Liver (tissue), 9 donors: ENCODE data around the gene H2BK1. TPM values are rescaled to one million over a fixed set of nuclear protein-coding genes. Genes with fewer than 3 reads are reported as not detected.

Experiments
- DNase-seq: peaks from one replicate; pipeline ENCODE4 v3.0.0-alpha.2; 2017; ENCODE audit warnings: low spot score
- H3K27ac ChIP-seq, 2 donors: one replicate each; pipeline ENCODE4 v1.7.0; 2013; ENCODE audit warnings: inconsistent platforms in 2 of 2, low read length in 2 of 2, control low read depth in 1 of 2, low read depth in 1 of 2, mild to moderate bottlenecking in 1 of 2
- H3K27me3 ChIP-seq, 4 donors: one replicate each; pipeline versions ENCODE4 v1.6.1 to v1.7.0; 2013; ENCODE audit warnings: low read length in 3 of 4, inconsistent platforms in 1 of 4, mild to moderate bottlenecking in 1 of 4, moderate library complexity in 1 of 4; ENCODE audit not compliant: control insufficient read depth in 4 of 4, insufficient read depth in 4 of 4
- H3K36me3 ChIP-seq, 4 donors: one replicate each; pipeline versions ENCODE4 v1.6.1 to v1.7.0; 2013; ENCODE audit warnings: low read length in 3 of 4, mild to moderate bottlenecking in 3 of 4, low read depth in 1 of 4, moderate library complexity in 1 of 4; ENCODE audit not compliant: control insufficient read depth in 4 of 4, insufficient read depth in 3 of 4
- H3K4me1 ChIP-seq, 4 donors: one replicate each; pipeline versions ENCODE4 v1.6.1 to v1.7.0; 2013; ENCODE audit warnings: low read length in 3 of 4, mild to moderate bottlenecking in 3 of 4, moderate library complexity in 1 of 4; ENCODE audit not compliant: control insufficient read depth in 4 of 4, insufficient read depth in 4 of 4
- H3K4me3 ChIP-seq, 3 donors: one replicate each; pipeline versions ENCODE4 v1.6.1 to v1.7.0; 2013; ENCODE audit warnings: low read length in 3 of 3, control low read depth in 1 of 3, low read depth in 1 of 3, mild to moderate bottlenecking in 1 of 3
- H3K9ac ChIP-seq, 2 donors: one replicate each; pipeline ENCODE4 v1.7.0; 2013; ENCODE audit warnings: low read length in 2 of 2, mild to moderate bottlenecking in 2 of 2, moderate library complexity in 2 of 2, control low read depth in 1 of 2, low read depth in 1 of 2
- H3K9me3 ChIP-seq, 4 donors: one replicate each; pipeline versions ENCODE4 v1.6.1 to v1.7.0; 2013; ENCODE audit warnings: low read length in 3 of 4; ENCODE audit not compliant: control insufficient read depth in 4 of 4
- EGR1 ChIP-seq, 2 donors: IDR thresholded peaks; 2 replicates each; pipeline ENCODE4 v1.6.1; 2016 to 2018; ENCODE audit warnings: antibody characterized with exemption in 2 of 2, low read depth in 2 of 2
- FOXA2 ChIP-seq: IDR thresholded peaks from 2 replicates; pipeline ENCODE4 v1.6.1; 2016; ENCODE audit warnings: antibody characterized with exemption
- GABPA ChIP-seq, 2 donors: IDR thresholded peaks in 1 of 2; conservative IDR thresholded peaks in 1 of 2; 2 replicates each; pipeline ENCODE4 v1.6.1; 2016; ENCODE audit warnings: antibody characterized with exemption in 2 of 2, mild to moderate bottlenecking in 1 of 2, moderate library complexity in 1 of 2
- JUND ChIP-seq, 2 donors: IDR thresholded peaks; 2 replicates each; pipeline ENCODE4 v1.6.1; 2016; ENCODE audit warnings: antibody characterized with exemption in 2 of 2
- NR2F2 ChIP-seq: IDR thresholded peaks from 2 replicates; pipeline ENCODE4 v1.6.1; 2016; ENCODE audit warnings: antibody characterized with exemption
- RAD21 ChIP-seq, 2 donors: IDR thresholded peaks; 2 replicates each; pipeline ENCODE4 v1.6.1; 2016; ENCODE audit warnings: antibody characterized with exemption in 2 of 2, mild to moderate bottlenecking in 2 of 2
- RXRA ChIP-seq, 2 donors: IDR thresholded peaks; 2 replicates each; pipeline ENCODE4 v1.6.1; 2017 to 2018; ENCODE audit warnings: antibody characterized with exemption in 2 of 2, mild to moderate bottlenecking in 1 of 2
- SP1 ChIP-seq: IDR thresholded peaks from 2 replicates; pipeline ENCODE4 v1.6.1; 2018; ENCODE audit warnings: antibody characterized with exemption, mild to moderate bottlenecking
- TAF1 ChIP-seq: conservative IDR thresholded peaks from 2 replicates; pipeline ENCODE4 v1.6.1; 2016; ENCODE audit warnings: antibody characterized with exemption, mild to moderate bottlenecking
- YY1 ChIP-seq: IDR thresholded peaks from 2 replicates; pipeline ENCODE4 v1.6.1; 2016; ENCODE audit warnings: antibody characterized with exemption, mild to moderate bottlenecking
- WGBS: extraction: QIAGEN DNeasy Blood & Tissue Kit; methylation state at CpG from one replicate; pipeline ENCODE4 v1.1.7; 2013; 5-methylcytosine and 5-hydroxymethylcytosine counted together
- polyA plus RNA-seq, 2 donors: library from polyadenylated mRNA; stranded (reverse) in 1 of 2; unstranded in 1 of 2; fragments of 200-250 nt in 1 of 2; fragments of >200 nt in 1 of 2; fragmentation: Nextera tagmentation in 1 of 2; extraction: Ambion mirVana in 1 of 2; gene quantifications; one replicate each; pipeline versions ENCODE4 v1.2.1 to v1.2.3, GENCODE V29; 2013 to 2015
- total RNA-seq, 2 donors: library from RNA; depleted of rRNA; stranded (reverse); fragments of >200 nt; gene quantifications; one replicate each; pipeline ENCODE4 v1.2.3, GENCODE V29; 2014
- TF ChIP-seq, protein P1 (sequence below): fragments of 150-350 bp; IDR thresholded peaks from 2 replicates; pipeline ENCODE4 v1.5.1; 2017; ENCODE audit warnings: improper control_type of control experiment, low read depth, low read length; ENCODE audit not compliant: missing input control
- TF ChIP-seq, protein P2 (sequence below): IDR thresholded peaks from 2 replicates; pipeline ENCODE4 v1.6.1; 2016; ENCODE audit warnings: antibody characterized with exemption
- TF ChIP-seq, protein P3 (sequence below): IDR thresholded peaks from 2 replicates; pipeline ENCODE4 v1.6.1; 2016; ENCODE audit warnings: antibody characterized with exemption, mild to moderate bottlenecking
- TF ChIP-seq, protein P4 (sequence below): IDR thresholded peaks from 2 replicates; pipeline ENCODE4 v1.6.1; 2016; ENCODE audit warnings: antibody characterized with exemption
- donor health status: healthy.
- donor health status: healthy.
- donor health status: healthy.
- donor health status: healthy.
- donor health status: healthy.

H2BK1 gene
- total and polyA plus RNA-seq, 4 donors = not detected

DNA sequence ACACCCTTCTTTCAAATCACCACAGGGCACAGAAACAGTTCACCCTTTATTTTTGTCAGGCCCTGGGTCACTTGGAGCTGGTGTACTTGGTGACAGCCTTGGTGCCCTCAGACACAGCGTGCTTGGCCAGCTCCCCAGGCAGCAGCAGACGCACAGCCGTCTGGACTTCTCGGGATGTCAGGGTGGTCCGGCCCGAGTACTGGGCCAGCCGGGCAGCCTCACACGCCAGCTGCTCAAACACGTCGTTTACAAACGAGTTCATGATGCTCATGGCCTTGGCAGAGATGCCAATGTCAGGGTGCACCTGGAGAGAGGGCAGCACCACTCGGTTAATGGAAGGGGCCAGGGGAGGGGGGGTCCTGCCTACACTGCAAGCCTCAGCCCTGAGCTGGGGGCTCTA, 2.5 kb downstream of the H2BK1 start (continued):
- TF ChIP-seq, protein P1, sequence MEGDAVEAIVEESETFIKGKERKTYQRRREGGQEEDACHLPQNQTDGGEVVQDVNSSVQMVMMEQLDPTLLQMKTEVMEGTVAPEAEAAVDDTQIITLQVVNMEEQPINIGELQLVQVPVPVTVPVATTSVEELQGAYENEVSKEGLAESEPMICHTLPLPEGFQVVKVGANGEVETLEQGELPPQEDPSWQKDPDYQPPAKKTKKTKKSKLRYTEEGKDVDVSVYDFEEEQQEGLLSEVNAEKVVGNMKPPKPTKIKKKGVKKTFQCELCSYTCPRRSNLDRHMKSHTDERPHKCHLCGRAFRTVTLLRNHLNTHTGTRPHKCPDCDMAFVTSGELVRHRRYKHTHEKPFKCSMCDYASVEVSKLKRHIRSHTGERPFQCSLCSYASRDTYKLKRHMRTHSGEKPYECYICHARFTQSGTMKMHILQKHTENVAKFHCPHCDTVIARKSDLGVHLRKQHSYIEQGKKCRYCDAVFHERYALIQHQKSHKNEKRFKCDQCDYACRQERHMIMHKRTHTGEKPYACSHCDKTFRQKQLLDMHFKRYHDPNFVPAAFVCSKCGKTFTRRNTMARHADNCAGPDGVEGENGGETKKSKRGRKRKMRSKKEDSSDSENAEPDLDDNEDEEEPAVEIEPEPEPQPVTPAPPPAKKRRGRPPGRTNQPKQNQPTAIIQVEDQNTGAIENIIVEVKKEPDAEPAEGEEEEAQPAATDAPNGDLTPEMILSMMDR = no peak
- TF ChIP-seq, protein P2, sequence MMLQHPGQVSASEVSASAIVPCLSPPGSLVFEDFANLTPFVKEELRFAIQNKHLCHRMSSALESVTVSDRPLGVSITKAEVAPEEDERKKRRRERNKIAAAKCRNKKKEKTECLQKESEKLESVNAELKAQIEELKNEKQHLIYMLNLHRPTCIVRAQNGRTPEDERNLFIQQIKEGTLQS = no peak

DNA sequence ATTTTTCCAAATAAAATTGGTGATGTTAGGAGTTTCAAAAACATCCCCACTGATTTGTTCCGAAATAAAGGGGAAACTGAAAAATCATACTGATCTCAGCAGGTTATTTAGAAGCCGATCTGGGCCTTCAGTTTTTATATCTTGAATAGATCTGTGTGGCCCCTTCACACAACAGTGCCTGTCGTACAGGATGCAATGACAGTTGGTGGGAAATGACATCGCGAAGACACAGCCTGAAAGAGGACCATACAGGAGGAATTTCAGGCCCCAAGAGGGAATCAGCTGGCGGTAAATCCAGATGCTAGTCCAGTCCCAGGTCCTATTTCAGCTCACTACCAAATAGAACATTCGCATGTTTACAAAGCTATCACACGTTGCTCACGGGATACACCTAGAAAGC, 3.0 kb downstream of the H2BK1 start:
- peaks cover 0 to 12% (median 0%) of the 10 kb centered on the region in 4 donors for H3K27me3 ChIP-seq
- H3K27ac ChIP-seq = no peak overlapping the region
- H3K4me3 ChIP-seq = no peak overlapping the region
- no peaks in the 10 kb centered on the region for H3K9me3 ChIP-seq
- no peaks in the 10 kb centered on the region for H3K36me3 ChIP-seq
- H3K4me1 ChIP-seq = no peaks in the 10 kb centered on the region
- DNase-seq = no peak
- no peak overlapping the region for H3K9ac ChIP-seq
- WGBS = 62% methylated on average over 9 of the region's 9 CpGs
- TF ChIP-seq FOXA2 (no peak), TAF1 (no peak), NR2F2 (no peak)
- TF ChIP-seq, protein P2 = no peak
- TF ChIP-seq, protein P3, sequence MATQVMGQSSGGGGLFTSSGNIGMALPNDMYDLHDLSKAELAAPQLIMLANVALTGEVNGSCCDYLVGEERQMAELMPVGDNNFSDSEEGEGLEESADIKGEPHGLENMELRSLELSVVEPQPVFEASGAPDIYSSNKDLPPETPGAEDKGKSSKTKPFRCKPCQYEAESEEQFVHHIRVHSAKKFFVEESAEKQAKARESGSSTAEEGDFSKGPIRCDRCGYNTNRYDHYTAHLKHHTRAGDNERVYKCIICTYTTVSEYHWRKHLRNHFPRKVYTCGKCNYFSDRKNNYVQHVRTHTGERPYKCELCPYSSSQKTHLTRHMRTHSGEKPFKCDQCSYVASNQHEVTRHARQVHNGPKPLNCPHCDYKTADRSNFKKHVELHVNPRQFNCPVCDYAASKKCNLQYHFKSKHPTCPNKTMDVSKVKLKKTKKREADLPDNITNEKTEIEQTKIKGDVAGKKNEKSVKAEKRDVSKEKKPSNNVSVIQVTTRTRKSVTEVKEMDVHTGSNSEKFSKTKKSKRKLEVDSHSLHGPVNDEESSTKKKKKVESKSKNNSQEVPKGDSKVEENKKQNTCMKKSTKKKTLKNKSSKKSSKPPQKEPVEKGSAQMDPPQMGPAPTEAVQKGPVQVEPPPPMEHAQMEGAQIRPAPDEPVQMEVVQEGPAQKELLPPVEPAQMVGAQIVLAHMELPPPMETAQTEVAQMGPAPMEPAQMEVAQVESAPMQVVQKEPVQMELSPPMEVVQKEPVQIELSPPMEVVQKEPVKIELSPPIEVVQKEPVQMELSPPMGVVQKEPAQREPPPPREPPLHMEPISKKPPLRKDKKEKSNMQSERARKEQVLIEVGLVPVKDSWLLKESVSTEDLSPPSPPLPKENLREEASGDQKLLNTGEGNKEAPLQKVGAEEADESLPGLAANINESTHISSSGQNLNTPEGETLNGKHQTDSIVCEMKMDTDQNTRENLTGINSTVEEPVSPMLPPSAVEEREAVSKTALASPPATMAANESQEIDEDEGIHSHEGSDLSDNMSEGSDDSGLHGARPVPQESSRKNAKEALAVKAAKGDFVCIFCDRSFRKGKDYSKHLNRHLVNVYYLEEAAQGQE = no peak

DNA sequence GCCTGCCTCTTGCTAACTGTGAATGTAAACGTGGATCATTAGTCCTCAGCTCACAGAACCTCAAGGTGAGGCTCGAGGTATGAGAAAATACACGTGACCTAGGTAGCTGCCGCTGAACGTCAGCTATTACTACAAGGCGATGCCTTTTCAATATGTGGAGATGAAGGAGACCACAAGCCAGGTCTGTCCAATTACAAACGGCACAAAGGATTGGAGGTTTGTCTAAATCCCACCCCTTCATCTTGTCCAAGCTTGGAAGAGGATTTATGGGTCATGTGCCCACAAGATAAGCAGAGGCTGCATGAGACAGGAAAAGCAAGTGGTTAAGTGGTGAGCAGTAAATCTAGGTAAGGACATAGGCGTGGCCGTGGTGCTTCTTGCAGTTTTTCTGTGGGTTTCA, 3.4 kb downstream of the H2BK1 start:
- DNase-seq = no peak
- WGBS = 55% methylated on average over 9 of the region's 9 CpGs
- TF ChIP-seq GABPA (IDR thresholded peaks at IDR 0.05 in 1 of 2, conservative IDR thresholded peaks at IDR 0.05 in 1 of 2) = no peak
- no peak for TF ChIP-seq JUND (IDR thresholded peaks at IDR 0.05)
- no peak for TF ChIP-seq EGR1 (IDR thresholded peaks at IDR 0.05; ENCODE audit: low read depth in 2 of 2)
- TF ChIP-seq RAD21 (IDR thresholded peaks at IDR 0.05) = no peak
- TF ChIP-seq FOXA2 = no peak
- TF ChIP-seq, protein P2 = no peak
- no peak for TF ChIP-seq RXRA (IDR thresholded peaks at IDR 0.05)
- TF ChIP-seq SP1 = no peak
- TF ChIP-seq, protein P1 = no peak
- TF ChIP-seq, protein P4, sequence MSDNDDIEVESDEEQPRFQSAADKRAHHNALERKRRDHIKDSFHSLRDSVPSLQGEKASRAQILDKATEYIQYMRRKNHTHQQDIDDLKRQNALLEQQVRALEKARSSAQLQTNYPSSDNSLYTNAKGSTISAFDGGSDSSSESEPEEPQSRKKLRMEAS = no peak
- TF ChIP-seq YY1 = no peak
- Histone ChIP-seq H3K9ac (no peak overlapping the region), H3K36me3 (no peaks in the 10 kb centered on the region), H3K9me3 (no peaks in the 10 kb centered on the region), H3K4me3 (no peak overlapping the region), H3K27ac (no peak overlapping the region), H3K4me1 (no peaks in the 10 kb centered on the region), H3K27me3 (peaks cover 0 to 12% (median 0%) of the 10 kb centered on the region in 4 donors)
